ENCODE measurements around the gene PLEKHA4. TPM values are rescaled to one million over a fixed set of nuclear protein-coding genes. Genes with fewer than 3 reads are reported as not detected.
A peak's percentile ranks its signal among the peaks of the same experiment; 100 is the strongest.

Gene PLEKHA4
- total and polyA plus RNA-seq, 12 donors = 18.5 to 70.6 (median 28.0) TPM

DNA sequence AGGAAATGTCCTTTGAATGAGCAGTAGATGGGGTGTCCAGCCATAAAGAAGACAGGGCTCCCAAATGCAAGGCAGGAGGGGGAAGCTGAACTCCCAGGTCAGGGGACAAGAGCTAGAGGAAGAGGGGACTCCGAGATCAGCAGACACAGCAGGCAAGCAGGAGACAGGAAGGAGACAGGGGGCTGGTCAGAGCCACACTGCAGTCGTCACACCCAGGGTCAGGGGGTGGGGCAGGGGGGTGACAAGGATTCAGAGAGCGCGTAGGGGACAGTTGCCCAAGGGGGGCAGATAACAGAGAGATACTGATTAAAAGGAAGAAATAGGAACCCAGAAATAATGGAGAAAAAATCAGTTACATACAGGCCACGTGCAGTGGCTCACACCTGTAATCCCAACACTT, 35.4 kb downstream of the PLEKHA4 start:
- H3K4me1 ChIP-seq = peaks cover 0 to 21% (median 10%) of the 10 kb centered on the region in 9 donors
- no peak overlapping the region for H3K27ac ChIP-seq
- no peaks in the 10 kb centered on the region for H3K9me3 ChIP-seq
- 67 to 73% methylated on average over 5 of the region's 5 CpGs for WGBS, 2 donors
- no peak overlapping the region for H3K4me3 ChIP-seq
- DNase-seq (no peak), ATAC-seq (no peak)
- TF ChIP-seq CTCF (IDR thresholded peaks at IDR 0.05) = no peak
- peaks cover 0 to 4% (median 0%) of the 10 kb centered on the region in 7 donors for H3K27me3 ChIP-seq
- intact Hi-C loops (cut with DNase I) = loop anchor here in 3 of 10 donors (10.0 kb wide), 2 partner anchors 158 to 188 kb away; partner anchors contain the start of genes CA11 (in 2 of the 3) and NTN5 (in 1 of the 3)
- H3K36me3 ChIP-seq = peaks cover 0 to 43% (median 0%) of the 10 kb centered on the region in 9 donors

- H3K27me3 ChIP-seq = no peaks in the 10 kb centered on the region
- no peak overlapping the region for H3K4me3 ChIP-seq
- peaks cover 0 to 45% (median 0%) of the 10 kb centered on the region in 9 donors for H3K36me3 ChIP-seq
- H3K4me1 ChIP-seq = peaks cover 0 to 6% (median 5%) of the 10 kb centered on the region in 9 donors
- H3K9me3 ChIP-seq = no peaks in the 10 kb centered on the region
- ATAC-seq = no peak
- no peak for DNase-seq
- 96 to 100% methylated on average over 4 of the region's 4 CpGs for whole genome bisulfite sequencing, 2 donors
- no peak overlapping the region for H3K27ac ChIP-seq
- intact Hi-C loops (cut with DNase I) = loop anchor here in 3 of 10 donors (10.0 kb wide), 2 partner anchors 156 to 186 kb away; partner anchors contain the start of genes CA11 (in 2 of the 3) and NTN5 (in 1 of the 3)
- no peak for TF ChIP-seq CTCF (IDR thresholded peaks at IDR 0.05)
Measured at GRCh38 chr19:48830965-48831364, 37.5 kb downstream of the PLEKHA4 start.

DNA sequence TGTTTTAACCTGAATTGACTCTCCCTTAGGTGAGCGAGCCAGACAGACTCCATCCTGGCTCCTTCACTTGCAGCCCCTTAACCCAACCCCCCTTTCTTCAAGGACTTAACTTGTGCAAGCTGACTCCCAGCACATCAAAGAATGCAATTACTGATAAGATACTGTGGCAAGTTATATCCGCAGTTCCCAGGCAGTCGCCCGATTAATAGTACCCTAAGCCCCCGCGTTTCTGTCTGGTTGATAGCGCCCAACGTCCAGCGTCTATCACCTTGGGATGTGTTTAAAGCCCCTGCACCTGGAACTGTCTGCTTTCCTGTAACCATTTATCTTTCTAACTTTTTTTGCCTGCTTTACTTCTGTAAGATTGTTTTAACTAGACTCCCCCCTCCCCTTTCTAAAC, 38.3 kb downstream of the PLEKHA4 start:
- TF ChIP-seq CTCF (IDR thresholded peaks at IDR 0.05) = no peak
- Histone ChIP-seq H3K27me3 (no peaks in the 10 kb centered on the region), H3K4me1 (no peaks in the 10 kb centered on the region), H3K9me3 (no peaks in the 10 kb centered on the region), H3K4me3 (no peak overlapping the region), H3K27ac (no peak overlapping the region), H3K36me3 (peaks cover 0 to 45% (median 0%) of the 10 kb centered on the region in 9 donors)
- ATAC-seq (no peak), DNase-seq (no peak)
- intact Hi-C loops (cut with DNase I) = loop anchor here in 3 of 10 donors (10.0 kb wide), 2 partner anchors 155 to 185 kb away; partner anchors contain the start of genes CA11 (in 2 of the 3) and NTN5 (in 1 of the 3)
- 66 to 71% methylated on average over 9 of the region's 9 CpGs for WGBS, 2 donors

DNA sequence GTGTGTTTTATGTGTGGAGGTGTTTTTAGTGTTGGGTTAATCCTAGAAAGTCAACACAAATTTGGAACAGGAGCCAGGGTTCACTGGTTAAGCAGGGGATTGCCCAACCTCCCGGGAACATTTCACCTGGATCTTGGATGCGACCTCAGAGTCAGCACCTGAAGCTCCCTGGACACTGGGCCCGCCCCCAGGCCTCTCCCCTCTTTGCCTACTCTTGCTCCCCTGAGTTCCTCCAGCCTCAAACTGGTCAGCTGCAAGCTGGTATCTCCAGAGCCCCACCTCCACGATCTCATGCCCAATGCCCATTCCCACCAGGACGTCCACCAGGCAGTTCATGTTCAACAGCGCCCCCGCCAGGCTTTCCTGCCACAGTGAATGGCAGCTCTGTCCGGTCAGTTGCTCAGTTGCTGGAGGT, 41.8 kb downstream of the PLEKHA4 start:
- TF ChIP-seq CTCF (IDR thresholded peaks at IDR 0.05) = no peak
- intact Hi-C loops (cut with DNase I) = no loop called here
- no peaks in the 10 kb centered on the region for H3K4me1 ChIP-seq
- H3K9me3 ChIP-seq = no peaks in the 10 kb centered on the region
- no peak overlapping the region for H3K27ac ChIP-seq
- peak in 1 of 8 donors; percentile 33 for ATAC-seq
- H3K27me3 ChIP-seq = no peaks in the 10 kb centered on the region
- H3K4me3 ChIP-seq = no peak overlapping the region
- DNase-seq = no peak
- 82 to 84% methylated on average over 8 of the region's 8 CpGs for WGBS, 2 donors
- H3K36me3 ChIP-seq = peaks cover 0 to 20% (median 0%) of the 10 kb centered on the region in 9 donors
